Right lobe of liver (tissue), 4 donors: ENCODE measurements around the gene ZBTB43.

Source experiments
- POLR2A ChIP-seq: fragments of 450-650 bp; IDR thresholded peaks from one replicate; pipeline ENCODE4 v1.6.1; 2017; ENCODE audit warnings: antibody characterized with exemption, mild to moderate bottlenecking
- TF ChIP-seq, protein P1 (sequence below), 4 donors: fragments of 200-600 bp in 3 of 4; fragments of 450-650 bp in 1 of 4; IDR thresholded peaks; one replicate each; pipeline versions ENCODE4 v1.5.1 to v1.8.0; 2016 to 2022; ENCODE audit warnings: antibody characterized with exemption in 4 of 4, mild to moderate bottlenecking in 2 of 4
- donor health status: DM: no; HTN: no; CAD: no.
- donor health status: DM: no; HTN: no; CAD: no.
- donor health status: DM: no; HTN: yes; CAD: no.

DNA sequence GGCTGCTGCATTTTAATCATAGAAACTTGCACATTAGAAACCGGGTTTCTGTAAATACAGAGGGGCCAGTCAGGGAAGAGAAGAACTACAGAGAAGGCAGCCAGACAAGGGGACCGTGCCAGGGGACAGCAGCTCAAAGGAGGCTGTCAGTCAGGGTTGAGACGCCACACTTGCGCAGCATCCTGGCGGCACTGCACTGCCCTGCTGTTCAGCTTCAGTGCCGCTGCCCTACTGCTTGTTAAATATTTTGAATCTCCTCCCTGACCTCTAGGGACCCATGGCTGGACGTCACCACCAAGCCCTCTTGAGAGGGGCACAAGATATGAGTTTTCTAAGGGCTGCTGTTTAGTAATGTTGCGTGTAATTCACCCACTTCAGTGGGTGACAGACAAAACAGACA, 43.6 kb upstream of the ZBTB43 start:
- TF ChIP-seq, protein P1, sequence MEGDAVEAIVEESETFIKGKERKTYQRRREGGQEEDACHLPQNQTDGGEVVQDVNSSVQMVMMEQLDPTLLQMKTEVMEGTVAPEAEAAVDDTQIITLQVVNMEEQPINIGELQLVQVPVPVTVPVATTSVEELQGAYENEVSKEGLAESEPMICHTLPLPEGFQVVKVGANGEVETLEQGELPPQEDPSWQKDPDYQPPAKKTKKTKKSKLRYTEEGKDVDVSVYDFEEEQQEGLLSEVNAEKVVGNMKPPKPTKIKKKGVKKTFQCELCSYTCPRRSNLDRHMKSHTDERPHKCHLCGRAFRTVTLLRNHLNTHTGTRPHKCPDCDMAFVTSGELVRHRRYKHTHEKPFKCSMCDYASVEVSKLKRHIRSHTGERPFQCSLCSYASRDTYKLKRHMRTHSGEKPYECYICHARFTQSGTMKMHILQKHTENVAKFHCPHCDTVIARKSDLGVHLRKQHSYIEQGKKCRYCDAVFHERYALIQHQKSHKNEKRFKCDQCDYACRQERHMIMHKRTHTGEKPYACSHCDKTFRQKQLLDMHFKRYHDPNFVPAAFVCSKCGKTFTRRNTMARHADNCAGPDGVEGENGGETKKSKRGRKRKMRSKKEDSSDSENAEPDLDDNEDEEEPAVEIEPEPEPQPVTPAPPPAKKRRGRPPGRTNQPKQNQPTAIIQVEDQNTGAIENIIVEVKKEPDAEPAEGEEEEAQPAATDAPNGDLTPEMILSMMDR (IDR thresholded peaks at IDR 0.05): no peak
- no peak for TF ChIP-seq POLR2A
